NCI-H1694 treated with DMSO at 0.1 percent for 48 hours (cell line): ENCODE measurements around the gene TSPEAR.

Experiments
- DNase-seq: peaks from one replicate; lab custom pipeline; 2025; lab: John Stamatoyannopoulos, UW

Gene TSPEAR

GRCh38 chr21:44711327-44712202 lies at the start of gene TSPEAR:
TSPEAR (minus strand) TSS chr21:44711572; CDS start chr21:44711514, 58 bp downstream.
- DNase-seq = no peak

DNA sequence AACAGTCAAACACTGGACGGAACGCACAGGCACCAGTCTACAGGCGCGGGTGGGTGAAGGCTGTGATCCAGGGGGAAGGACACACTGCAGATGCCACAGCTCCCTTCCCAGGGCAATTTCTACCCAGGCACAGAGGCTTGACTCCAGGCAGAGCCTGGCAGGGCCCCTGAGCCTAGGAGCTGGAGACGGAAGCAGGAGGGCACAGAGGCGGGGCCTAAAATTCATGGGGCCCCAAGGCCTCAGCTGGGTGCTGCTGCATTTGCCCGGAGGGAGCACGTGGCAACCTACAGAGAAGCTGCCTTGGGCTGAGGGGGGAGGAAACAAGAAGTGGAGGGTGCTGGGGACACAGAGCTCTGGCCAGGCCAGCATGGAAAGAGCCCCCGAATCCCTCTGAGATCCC lies 49.0 kb upstream of the TSPEAR start:
- no peak for DNase-seq

- no peak for DNase-seq
These were observed 48.4 kb upstream of the TSPEAR start for GRCh38 chr21:44759628-44760285.

DNA sequence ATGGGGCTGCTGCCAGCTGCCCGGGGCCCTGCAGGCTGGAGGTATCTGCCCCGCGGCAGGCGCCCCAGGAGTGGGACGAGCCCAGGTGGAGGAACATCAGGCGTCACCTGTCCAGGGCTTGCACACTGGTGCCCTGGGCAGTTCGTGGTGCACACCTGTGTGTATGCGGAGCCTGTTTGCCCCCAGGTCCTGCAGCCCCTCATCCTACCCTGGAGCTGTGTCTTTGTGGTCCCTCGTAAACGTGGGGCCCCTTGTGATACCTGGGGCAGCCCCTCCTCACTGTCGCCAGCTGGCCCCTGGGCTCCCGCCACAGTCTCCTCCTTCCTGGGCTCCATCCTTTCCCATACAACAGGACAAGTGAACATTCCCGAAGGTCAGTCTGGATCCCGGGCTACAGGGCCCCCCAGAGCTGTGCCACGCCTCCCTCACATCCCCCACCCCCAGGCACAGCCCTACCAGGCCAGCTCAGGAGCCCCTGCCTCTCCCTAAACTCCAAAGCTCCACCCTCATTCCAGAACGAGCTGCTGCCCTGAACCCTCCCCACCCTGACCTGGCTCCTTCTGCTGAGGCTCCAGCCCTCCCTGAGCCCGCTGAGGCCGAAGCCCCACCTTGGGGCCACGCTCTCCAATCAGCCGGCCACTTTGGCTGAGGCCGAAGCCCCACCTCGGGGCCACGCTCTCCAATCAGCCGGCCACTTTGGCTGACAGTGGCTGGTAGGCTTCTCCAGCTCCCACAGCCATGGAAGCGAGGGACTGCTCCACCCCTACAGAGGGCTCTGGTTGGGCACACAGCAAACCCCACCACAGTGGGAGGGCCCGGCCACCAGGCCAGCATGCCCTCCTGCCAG lies 47.6 kb upstream of the TSPEAR start:
- no peak for DNase-seq

GRCh38 chr21:44758141-44758561 lies 46.8 kb upstream of the TSPEAR start:
- DNase-seq = no peak

DNA sequence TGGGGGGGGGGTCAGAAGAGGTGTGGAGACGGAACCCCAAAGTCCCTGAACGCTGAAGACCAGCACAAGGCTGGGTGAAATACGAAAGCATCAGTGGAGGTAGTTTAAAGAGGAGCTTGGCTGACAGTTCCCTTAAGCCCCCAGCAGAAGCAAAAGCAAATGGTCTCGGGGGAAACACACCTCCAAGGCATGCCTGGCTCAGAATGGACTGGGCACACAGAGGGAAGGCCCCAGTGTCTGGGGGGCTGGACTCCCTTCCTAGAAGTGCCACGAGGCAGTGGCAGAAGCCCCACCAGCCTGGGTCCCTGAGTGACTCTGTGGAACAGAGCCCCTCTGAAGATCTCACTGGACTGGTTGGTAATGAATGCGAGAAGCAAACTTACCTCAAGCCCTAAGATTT lies 46.4 kb upstream of the TSPEAR start:
- no peak for DNase-seq

DNA sequence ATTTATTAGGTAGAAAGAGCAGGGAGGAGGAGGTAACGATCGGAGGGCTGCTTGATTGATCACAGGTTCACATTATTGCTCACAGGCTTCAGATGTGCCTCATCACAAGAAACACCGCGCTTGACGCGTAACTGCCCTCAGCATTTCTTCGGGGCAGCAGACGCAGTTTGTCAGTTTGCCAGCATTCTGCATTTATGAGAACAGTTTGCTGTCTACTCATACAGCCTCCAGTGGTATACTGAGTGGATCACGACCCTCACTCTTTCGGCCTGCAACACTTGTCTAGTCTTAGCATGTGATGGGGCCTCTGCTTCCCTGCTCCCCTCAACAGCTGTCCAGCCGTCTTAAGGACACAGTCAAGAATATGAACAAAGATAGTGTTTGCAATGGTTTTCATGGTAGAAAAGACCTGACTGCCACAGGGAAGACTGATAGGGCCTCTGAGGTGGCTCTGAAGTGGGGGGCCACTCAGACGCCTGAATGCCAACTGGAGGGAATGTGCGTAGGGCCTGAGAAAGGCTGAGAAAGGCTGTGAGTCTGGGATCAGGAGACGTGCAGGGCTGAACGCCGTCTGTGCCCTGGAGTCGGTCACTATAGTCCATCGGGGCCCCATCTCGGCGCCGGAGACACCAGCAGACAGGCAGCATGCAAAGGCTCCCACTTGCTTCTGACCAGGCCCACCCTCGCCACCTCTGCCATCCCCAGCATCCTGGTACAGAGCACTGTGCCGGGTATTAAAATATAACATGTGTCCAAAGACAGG lies 45.2 kb upstream of the TSPEAR start:
- DNase-seq = no peak

GRCh38 chr21:44755227-44755626 lies 43.9 kb upstream of the TSPEAR start:
- DNase-seq = no peak

GRCh38 chr21:44753357-44753756 lies 42.0 kb upstream of the TSPEAR start:
- DNase-seq = no peak

GRCh38 chr21:44752671-44753235 lies 41.4 kb upstream of the TSPEAR start:
- no peak for DNase-seq

DNA sequence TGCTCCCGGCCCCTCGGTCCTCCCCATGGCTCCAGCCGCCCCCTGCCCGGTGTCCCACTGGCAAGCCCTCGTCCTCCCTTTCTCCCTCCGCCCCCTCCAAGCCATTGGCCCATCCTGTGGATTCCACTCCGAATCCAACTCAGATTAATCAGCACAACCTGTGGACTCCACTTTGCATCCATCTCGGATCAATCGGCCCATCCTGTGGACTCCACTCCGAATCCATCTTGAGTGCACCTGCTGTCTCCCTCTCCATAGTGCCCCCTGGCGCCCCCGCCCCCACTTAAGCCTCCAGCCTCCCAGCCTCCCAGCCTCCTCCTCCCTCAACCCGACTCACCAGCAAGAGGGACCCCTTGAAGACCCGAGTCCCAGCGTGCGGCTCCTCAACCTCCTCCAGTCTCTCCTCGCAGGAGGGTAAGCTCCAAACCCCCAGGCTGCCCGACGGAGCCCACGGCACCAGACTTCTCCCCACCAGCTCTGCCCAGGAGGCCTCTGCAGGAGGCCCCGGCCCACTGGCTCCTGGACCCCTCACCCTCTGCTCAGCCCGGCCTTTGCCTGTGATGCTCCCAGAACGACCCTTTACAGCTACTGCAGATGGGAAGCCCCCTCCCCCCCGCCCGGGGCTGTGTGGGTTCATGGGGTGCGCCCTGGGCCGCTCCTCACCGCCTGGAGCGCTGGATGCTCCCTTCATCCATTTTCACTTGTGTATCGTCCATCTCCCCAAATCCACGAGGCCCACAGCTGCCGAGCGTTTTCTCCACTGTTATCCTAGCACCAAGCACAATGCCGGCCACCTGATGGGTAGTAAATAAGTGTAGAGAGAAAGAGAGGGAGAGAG lies 40.6 kb upstream of the TSPEAR start:
- no peak for DNase-seq

DNA sequence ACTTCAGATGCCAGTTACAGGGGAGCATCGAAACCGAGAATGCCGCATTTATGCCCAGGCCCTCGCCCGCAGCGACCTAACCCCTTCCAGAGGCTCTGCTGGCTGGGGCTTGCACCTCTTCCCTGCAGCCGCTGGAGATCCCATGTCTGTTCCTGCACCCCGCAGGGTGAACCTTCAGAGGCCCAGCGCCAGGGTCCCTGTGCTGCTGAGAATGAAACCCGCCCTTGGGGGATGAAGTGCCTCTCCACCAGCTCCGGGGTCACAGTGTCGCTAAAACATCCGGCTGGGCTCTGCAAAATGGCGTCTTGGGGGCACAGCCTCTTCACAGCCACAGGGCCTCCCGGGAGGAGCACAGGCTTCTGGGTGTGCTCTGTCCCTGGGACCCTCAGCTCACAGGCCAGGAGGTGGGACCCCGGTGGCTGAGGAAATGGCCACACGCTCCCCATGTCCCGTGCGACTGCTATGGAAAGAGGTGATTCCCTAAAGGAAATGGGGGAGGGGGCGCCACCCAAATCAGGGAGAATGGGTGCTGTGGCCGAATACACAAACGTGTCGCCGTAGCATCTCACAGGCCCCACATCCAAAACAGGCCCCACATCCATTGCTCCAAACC lies 39.9 kb upstream of the TSPEAR start:
- no peak for DNase-seq

GRCh38 chr21:44750675-44751025 lies 39.3 kb upstream of the TSPEAR start:
- DNase-seq = no peak

- no peak for DNase-seq
These were observed 38.6 kb upstream of the TSPEAR start for GRCh38 chr21:44749759-44750674.

DNA sequence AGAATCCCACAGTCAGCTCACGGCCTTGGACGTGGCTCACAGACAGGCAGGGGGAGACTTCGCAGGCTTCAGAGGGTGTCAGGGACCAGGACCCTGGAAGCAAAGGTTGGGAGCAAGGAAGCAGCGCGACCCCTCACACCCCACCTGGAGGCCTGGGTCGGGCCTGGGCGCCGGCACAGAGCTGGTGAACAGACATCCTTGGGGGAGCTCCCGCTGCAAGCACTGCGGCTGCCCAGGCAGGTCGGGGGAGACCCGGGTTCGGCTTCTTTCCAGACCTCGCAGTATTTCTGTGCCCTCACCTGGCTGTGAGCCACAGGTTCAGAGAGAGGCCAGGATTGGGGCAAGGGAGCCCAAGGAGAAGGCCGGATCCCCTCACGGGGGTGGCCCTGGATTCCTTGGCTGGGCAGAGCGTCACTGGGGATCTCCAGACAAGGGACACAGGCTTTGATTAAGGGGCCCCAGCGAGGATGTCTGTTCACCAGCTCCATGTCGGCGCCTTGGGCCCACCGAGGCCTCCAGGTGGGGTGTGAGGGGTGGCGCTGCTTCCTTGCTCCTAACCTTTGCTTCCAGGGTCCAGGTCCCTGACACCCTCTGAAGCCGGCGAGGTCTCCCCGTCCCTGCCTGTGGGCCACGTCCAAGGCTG lies 37.9 kb upstream of the TSPEAR start:
- DNase-seq = no peak

GRCh38 chr21:44748621-44749020 lies 37.2 kb upstream of the TSPEAR start:
- DNase-seq = no peak

- DNase-seq = peak; percentile 86
These were observed 31.2 kb upstream of the TSPEAR start for GRCh38 chr21:44742418-44743153.

- no peak for DNase-seq
These were observed 30.5 kb upstream of the TSPEAR start for GRCh38 chr21:44741921-44742320.
